H9 (cell line): ENCODE data around the gene ITGAE. TPM values are rescaled to one million over a fixed set of nuclear protein-coding genes. Genes with fewer than 3 reads are reported as not detected.

Experiments used
- DNase-seq: peaks from one replicate; pipeline ENCODE4 v3.0.0-alpha.2; 2017
- H2AFZ ChIP-seq: one replicate; pipeline ENCODE4 v1.6.1; 2013; ENCODE audit warnings: mild to moderate bottlenecking, low read length, control low read depth, moderate library complexity
- H2AK5ac ChIP-seq: 2 replicates; pipeline ENCODE4 v1.6.1; 2013; ENCODE audit warnings: low read length, control low read depth, mixed read lengths; ENCODE audit not compliant: insufficient read length
- H2BK120ac ChIP-seq: one replicate; pipeline ENCODE4 v1.6.1; 2013; ENCODE audit warnings: low read depth, mild to moderate bottlenecking, low read length, control low read depth, inconsistent platforms; ENCODE audit not compliant: poor library complexity, severe bottlenecking
- H2BK12ac ChIP-seq: 2 replicates; pipeline ENCODE4 v1.6.1; 2013; ENCODE audit warnings: low read length, control low read depth, mixed read lengths, low read depth; ENCODE audit not compliant: insufficient read length
- H2BK15ac ChIP-seq: 2 replicates; pipeline ENCODE4 v1.6.1; 2013; ENCODE audit warnings: low read depth, low read length, control low read depth
- H2BK20ac ChIP-seq: one replicate; pipeline ENCODE4 v1.6.1; 2013; ENCODE audit warnings: low read depth, mild to moderate bottlenecking, low read length, control low read depth, inconsistent platforms; ENCODE audit not compliant: poor library complexity, severe bottlenecking
- H2BK5ac ChIP-seq: 2 replicates; pipeline ENCODE4 v1.6.1; 2013; ENCODE audit warnings: low read length, control low read depth, mixed read lengths; ENCODE audit not compliant: insufficient read length
- H3K14ac ChIP-seq: 2 replicates; pipeline ENCODE4 v1.6.1; 2013; ENCODE audit warnings: low read length, control low read depth; ENCODE audit not compliant: insufficient read depth
- H3K18ac ChIP-seq: 2 replicates; pipeline ENCODE4 v1.6.1; 2013; ENCODE audit warnings: low read depth, mild to moderate bottlenecking, mixed read lengths, low read length, control low read depth; ENCODE audit not compliant: insufficient read length
- H3K23ac ChIP-seq: 2 replicates; pipeline ENCODE4 v1.6.1; 2013; ENCODE audit warnings: low read length, control low read depth, mixed read lengths, low read depth; ENCODE audit not compliant: insufficient read length
- H3K23me2 ChIP-seq: 2 replicates; pipeline ENCODE4 v1.6.1; 2013; ENCODE audit warnings: low read depth, mild to moderate bottlenecking, mixed read lengths, low read length, control low read depth; ENCODE audit not compliant: insufficient read length, poor library complexity, severe bottlenecking
- H3K27ac ChIP-seq: 2 replicates; pipeline ENCODE4 v1.5.1; 2013; ENCODE audit warnings: low read length, control low read depth, mixed read lengths, low read depth; ENCODE audit not compliant: insufficient read length
- H3K27me3 ChIP-seq: 2 replicates; pipeline ENCODE4 v1.6.1; 2013; ENCODE audit warnings: low read length, control low read depth, inconsistent platforms; ENCODE audit not compliant: insufficient read depth
- H3K4ac ChIP-seq: 2 replicates; pipeline ENCODE4 v1.6.1; 2013; ENCODE audit warnings: low read depth, mild to moderate bottlenecking, control low read depth, inconsistent platforms, low read length, moderate library complexity
- H3K4me1 ChIP-seq: 2 replicates; pipeline ENCODE4 v1.6.1; 2013; ENCODE audit warnings: low read length, control low read depth, inconsistent platforms; ENCODE audit not compliant: insufficient read depth
- H3K4me2 ChIP-seq: 2 replicates; pipeline ENCODE4 v1.6.1; 2013; ENCODE audit warnings: low read length, control low read depth, mixed read lengths; ENCODE audit not compliant: insufficient read length, insufficient read depth
- H3K56ac ChIP-seq: 2 replicates; pipeline ENCODE4 v1.6.1; 2013; ENCODE audit warnings: low read depth, mild to moderate bottlenecking, mixed read lengths, low read length, control low read depth; ENCODE audit not compliant: insufficient read length
- H3K79me1 ChIP-seq: 2 replicates; pipeline ENCODE4 v1.6.1; 2013; ENCODE audit warnings: low read depth, mild to moderate bottlenecking, moderate library complexity, low read length, control low read depth, inconsistent platforms; ENCODE audit not compliant: insufficient read depth, poor library complexity, severe bottlenecking
- H3K79me2 ChIP-seq: 2 replicates; pipeline ENCODE4 v1.6.1; 2013; ENCODE audit warnings: low read length, control low read depth, inconsistent platforms; ENCODE audit not compliant: insufficient read depth
- H3K9ac ChIP-seq: 2 replicates; pipeline ENCODE4 v1.6.1; 2013; ENCODE audit warnings: low read length, control low read depth, mixed read lengths; ENCODE audit not compliant: insufficient read length; ENCODE audit errors: extremely low read depth
- H3K9me3 ChIP-seq: one replicate; pipeline ENCODE4 v1.6.1; 2013; ENCODE audit warnings: low read depth, low read length, inconsistent platforms; ENCODE audit not compliant: control insufficient read depth
- H3T11ph ChIP-seq: one replicate; pipeline ENCODE4 v1.6.1; 2013; ENCODE audit warnings: mild to moderate bottlenecking, low read length, control low read depth, inconsistent platforms
- H4K20me1 ChIP-seq: one replicate; pipeline ENCODE4 v1.6.1; 2013; ENCODE audit not compliant: control insufficient read depth, insufficient read length, insufficient read depth
- H4K5ac ChIP-seq: 2 replicates; pipeline ENCODE4 v1.6.1; 2013; ENCODE audit warnings: low read depth, mild to moderate bottlenecking, mixed read lengths, low read length, control low read depth; ENCODE audit not compliant: insufficient read length
- H4K8ac ChIP-seq: replicated peaks from 2 replicates; pipeline ENCODE4 v1.6.1; 2013; ENCODE audit warnings: low read length, control low read depth, mixed read lengths, low read depth; ENCODE audit not compliant: insufficient read length
- H4K91ac ChIP-seq: 2 replicates; pipeline ENCODE4 v1.6.1; 2013; ENCODE audit warnings: low read depth, mild to moderate bottlenecking, moderate library complexity, mixed read lengths, low read length, control low read depth; ENCODE audit not compliant: insufficient read length
- H3K27ac Mint-ChIP-seq, 3 experiments: 2 replicates in 2 of 3; 3 replicates in 1 of 3; pipeline ENCODE4 v1.8.0; 2020 to 2021; ENCODE audit warnings: mixed read lengths in 3 of 3, mild to moderate bottlenecking in 1 of 3, moderate library complexity in 1 of 3
- H3K27me3 Mint-ChIP-seq: 2 replicates; pipeline ENCODE4 v1.8.0; 2021; ENCODE audit warnings: low read depth, mild to moderate bottlenecking, moderate library complexity, mixed read lengths
- H3K36me3 Mint-ChIP-seq, 3 experiments: 2 replicates in 2 of 3; 3 replicates in 1 of 3; pipeline ENCODE4 v1.8.0; 2020 to 2021; ENCODE audit warnings: low read depth in 3 of 3, mixed read lengths in 3 of 3; ENCODE audit not compliant: insufficient read depth in 1 of 3
- H3K4me1 Mint-ChIP-seq, 2 experiments: 2 replicates each; pipeline ENCODE4 v1.8.0; 2020; ENCODE audit warnings: mixed read lengths in 2 of 2
- H3K4me3 Mint-ChIP-seq, 2 experiments: 2 replicates in 1 of 2; 3 replicates in 1 of 2; pipeline ENCODE4 v1.8.0; 2020 to 2021; ENCODE audit warnings: mild to moderate bottlenecking in 2 of 2, mixed read lengths in 2 of 2, moderate library complexity in 1 of 2
- H3K9me3 Mint-ChIP-seq, 2 experiments: 2 replicates in 1 of 2; 3 replicates in 1 of 2; pipeline ENCODE4 v1.8.0; 2020; ENCODE audit warnings: mild to moderate bottlenecking in 2 of 2, mixed read lengths in 2 of 2, moderate library complexity in 1 of 2
- WGBS: extraction: QIAGEN DNeasy Blood & Tissue Kit; methylation state at CpG from one replicate; pipeline ENCODE4 v1.1.7; 2013; ENCODE audit warnings: missing lambda C conversion rate, low lambda C conversion rate, mixed read lengths; ENCODE audit not compliant: insufficient read length; ENCODE audit errors: extremely low coverage; 5-methylcytosine and 5-hydroxymethylcytosine counted together
- total RNA-seq: library from RNA; stranded (reverse); gene quantifications from 2 replicates; pipeline ENCODE4 v1.2.1, GENCODE V29; 2021
- TF ChIP-seq, protein P1 (sequence below): fragments of 200-600 bp; sonication (generic); conservative IDR thresholded peaks from 3 replicates; pipeline ENCODE4 v1.8.0; 2021; ENCODE audit warnings: antibody characterized with exemption, mild to moderate bottlenecking

ITGAE gene
- total RNA-seq, 1 experiment from 2014 or later, result 23.5 TPM

DNA sequence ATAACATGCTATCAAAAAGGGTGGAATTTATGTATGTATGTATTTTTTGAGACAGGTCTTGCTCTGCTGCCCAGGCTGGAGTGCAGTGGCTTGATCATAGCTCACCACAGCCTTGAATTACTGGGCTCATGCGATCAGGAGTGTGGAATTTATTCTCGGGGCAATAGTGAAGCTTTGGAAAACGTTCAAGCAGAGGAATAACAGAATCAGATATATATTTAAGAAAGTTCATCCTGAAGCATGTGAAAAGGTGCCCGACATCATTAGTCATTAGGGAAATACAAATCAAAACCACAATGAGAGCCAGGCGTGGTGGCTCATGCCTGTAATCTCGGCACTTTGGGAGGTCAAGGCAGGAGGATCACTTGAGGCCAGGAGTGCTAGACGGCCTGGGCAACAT lies 7.7 kb upstream of the ITGAE start:
- Histone ChIP-seq H4K5ac (no peak overlapping the region), H4K91ac (no peak overlapping the region), H3K18ac (no peak overlapping the region), H2BK20ac (no peak overlapping the region), H2BK12ac (no peak overlapping the region), H3K27ac (no peak overlapping the region), H3K4me2 (no peak overlapping the region), H3K27me3 (no peaks in the 10 kb centered on the region), H3K9me3 (no peaks in the 10 kb centered on the region), H2BK120ac (no peak overlapping the region), H2AFZ (no peak overlapping the region), H3T11ph (no peak overlapping the region), H3K79me2 (no peaks in the 10 kb centered on the region), H3K79me1 (no peaks in the 10 kb centered on the region), H4K8ac (no peak overlapping the region), H2BK15ac (no peak overlapping the region), H2BK5ac (no peak overlapping the region), H3K4me1 (no peaks in the 10 kb centered on the region), H3K9ac (no peak overlapping the region), H3K23ac (no peak overlapping the region), H4K20me1 (no peaks in the 10 kb centered on the region), H2AK5ac (no peak overlapping the region), H3K23me2 (no peaks in the 10 kb centered on the region), H3K14ac (no peak overlapping the region), H3K4ac (no peak overlapping the region), H3K56ac (no peak overlapping the region)
- H3K9me3 Mint-ChIP-seq, result no peaks in the 10 kb centered on the region
- WGBS, result no CpG with 5 or more reads among the region's 7 CpGs
- H3K27me3 Mint-ChIP-seq, result no peaks in the 10 kb centered on the region
- DNase-seq, result no peak
- H3K36me3 Mint-ChIP-seq, result peaks cover 11 to 71% (median 61%) of the 10 kb centered on the region in 3 experiments; a peak in 6 of 7 replicates
- no peak overlapping the region for H3K4me3 Mint-ChIP-seq
- TF ChIP-seq, protein P1, sequence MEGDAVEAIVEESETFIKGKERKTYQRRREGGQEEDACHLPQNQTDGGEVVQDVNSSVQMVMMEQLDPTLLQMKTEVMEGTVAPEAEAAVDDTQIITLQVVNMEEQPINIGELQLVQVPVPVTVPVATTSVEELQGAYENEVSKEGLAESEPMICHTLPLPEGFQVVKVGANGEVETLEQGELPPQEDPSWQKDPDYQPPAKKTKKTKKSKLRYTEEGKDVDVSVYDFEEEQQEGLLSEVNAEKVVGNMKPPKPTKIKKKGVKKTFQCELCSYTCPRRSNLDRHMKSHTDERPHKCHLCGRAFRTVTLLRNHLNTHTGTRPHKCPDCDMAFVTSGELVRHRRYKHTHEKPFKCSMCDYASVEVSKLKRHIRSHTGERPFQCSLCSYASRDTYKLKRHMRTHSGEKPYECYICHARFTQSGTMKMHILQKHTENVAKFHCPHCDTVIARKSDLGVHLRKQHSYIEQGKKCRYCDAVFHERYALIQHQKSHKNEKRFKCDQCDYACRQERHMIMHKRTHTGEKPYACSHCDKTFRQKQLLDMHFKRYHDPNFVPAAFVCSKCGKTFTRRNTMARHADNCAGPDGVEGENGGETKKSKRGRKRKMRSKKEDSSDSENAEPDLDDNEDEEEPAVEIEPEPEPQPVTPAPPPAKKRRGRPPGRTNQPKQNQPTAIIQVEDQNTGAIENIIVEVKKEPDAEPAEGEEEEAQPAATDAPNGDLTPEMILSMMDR, result no peak
- H3K27ac Mint-ChIP-seq, result peak overlapping the region in 2 of 3 experiments; percentile 62 to 84; a peak in 1 of 7 replicates
- no peaks in the 10 kb centered on the region for H3K4me1 Mint-ChIP-seq
